ENCODE data around the gene FUT1. TPM values are rescaled to one million over a fixed set of nuclear protein-coding genes. Genes with fewer than 3 reads are reported as not detected.
A peak's percentile ranks its signal among the peaks of the same experiment; 100 is the strongest.
"Not testable (repeated sequence)": the region's sequence is repeated elsewhere in the genome, so short reads cannot be mapped to it uniquely, and the experiment has no call there.

FUT1 gene
- total RNA-seq, 1 donor from 2014 or later, result 0.82 TPM

DNA sequence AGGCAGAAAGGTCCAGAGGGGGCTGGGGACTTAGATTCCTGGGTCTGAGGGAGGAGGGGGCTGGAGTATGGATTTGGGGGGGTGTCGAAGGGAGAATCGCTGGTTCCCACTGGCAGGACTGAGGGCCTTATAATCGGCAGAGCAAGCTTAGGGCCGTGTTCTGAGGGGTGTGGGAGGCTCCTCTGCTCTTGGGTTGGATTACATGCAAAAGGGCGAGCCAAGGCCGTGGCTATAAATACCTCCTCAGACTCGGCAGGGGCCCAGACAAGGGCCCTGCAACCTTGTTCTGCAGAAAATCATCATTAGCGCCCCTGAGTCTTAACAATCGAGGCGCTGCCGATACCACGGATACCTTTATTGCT lies 32.2 kb downstream of the FUT1 start:
- FAIRE-seq, result no peak
- peak in 1 of 2 donors; percentile 29 for DNase-seq (ENCODE audit: low spot score in 2 of 2)

DNA sequence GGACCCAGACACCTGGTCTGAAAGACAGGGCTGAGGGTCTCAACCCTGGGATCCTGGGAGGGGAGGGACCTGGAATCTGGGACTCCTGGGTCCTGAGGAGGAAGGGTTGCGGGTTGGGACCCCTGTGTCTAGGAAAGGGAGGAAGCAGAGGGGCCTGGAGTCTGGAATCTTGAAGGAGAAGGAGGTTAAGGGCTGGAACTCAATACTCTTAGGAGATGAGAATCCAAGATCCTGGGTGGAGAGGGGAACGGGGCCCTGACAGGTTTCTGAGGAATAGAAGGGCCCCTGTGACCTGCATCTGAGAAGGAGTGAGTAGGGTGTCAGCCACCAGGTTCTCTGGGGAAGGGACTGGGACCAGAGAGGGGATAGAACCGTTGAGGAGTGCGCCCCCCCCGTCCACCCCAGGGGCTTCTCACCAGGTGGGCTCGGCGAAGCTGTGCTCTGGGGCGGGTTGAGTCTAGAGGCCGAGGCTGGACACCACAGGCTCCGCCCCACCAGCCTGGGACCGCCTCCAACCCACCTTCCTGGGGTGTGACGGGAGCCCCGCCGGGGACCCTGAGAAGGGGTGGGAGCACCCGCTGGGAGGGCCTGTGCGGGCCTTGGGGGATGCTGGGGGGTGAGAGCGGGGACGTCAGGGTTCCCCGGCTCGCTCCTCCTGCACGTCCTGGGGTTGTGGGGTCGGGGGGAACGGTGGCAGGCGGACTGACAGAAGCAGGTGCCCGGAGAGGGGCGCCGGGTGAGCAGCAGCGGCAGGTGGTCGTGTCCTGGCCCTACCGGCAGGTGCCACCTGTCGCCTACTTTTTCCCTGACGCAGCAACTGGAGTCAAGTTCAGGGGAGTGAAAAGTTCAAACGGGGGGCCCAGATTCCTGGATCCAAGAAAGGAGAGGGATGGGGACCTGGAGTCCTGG lies 32.9 kb downstream of the FUT1 start, which contains the start of gene MAMSTR:
Gene MAMSTR (minus strand): TSS at position 463 of the 909 bp plus-strand sequence. CDS start 694 bp downstream, outside the sequence.
- DNase-seq (ENCODE audit: low spot score in 2 of 2), result no peak

DNA sequence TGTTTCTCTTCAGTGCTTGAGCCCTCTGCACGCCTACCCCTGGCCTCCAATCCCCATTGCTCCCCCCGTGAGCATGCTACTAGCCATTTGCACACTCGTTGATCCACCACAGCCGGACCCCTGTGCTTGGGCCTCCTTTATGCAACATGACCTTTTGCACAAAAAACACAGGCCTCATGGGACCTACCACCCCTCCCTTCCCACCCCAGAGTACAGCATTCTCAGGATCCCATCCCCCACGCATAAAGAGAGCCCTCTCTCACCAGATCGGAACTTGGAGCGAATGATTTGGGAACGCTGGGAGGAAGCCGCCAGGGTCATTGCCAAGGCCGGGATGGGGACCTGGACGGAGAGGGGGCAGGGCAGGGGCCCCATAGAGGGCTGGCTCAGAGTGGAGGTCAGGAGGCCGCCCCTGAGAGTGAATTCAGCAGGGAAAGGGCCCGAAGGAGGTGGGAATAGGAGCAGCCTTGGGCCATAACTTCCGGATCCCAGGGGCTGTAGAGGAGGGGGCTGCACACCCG lies 33.7 kb downstream of the FUT1 start:
- DNase-seq (ENCODE audit: low spot score in 2 of 2), result no peak
- FAIRE-seq, result no peak

More for the DNA sequence above, 32.9 kb downstream of the FUT1 start, which contains the start of gene MAMSTR:
- no peak for FAIRE-seq

DNA sequence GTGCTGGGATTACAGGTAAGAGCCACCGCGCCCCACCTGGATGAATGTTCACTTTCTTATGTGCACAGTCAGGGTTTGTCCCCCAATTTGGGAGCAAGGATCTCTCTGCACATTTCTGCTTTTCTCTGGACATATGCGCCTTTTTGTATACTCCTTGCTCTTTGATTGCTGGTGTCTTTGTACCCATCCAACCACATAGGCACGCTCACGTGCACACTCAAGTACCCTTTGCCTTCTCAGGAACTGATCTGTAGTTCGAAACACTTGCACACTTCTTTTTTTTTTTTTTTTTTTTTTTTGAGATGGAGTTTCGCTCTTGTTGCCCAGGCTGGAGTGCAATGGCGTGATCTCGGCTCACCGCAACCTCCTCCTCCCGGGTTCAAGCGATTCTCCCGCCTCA lies 34.3 kb downstream of the FUT1 start:
- FAIRE-seq; DNase-seq (ENCODE audit: low spot score in 2 of 2): not testable (repeated sequence)

DNA sequence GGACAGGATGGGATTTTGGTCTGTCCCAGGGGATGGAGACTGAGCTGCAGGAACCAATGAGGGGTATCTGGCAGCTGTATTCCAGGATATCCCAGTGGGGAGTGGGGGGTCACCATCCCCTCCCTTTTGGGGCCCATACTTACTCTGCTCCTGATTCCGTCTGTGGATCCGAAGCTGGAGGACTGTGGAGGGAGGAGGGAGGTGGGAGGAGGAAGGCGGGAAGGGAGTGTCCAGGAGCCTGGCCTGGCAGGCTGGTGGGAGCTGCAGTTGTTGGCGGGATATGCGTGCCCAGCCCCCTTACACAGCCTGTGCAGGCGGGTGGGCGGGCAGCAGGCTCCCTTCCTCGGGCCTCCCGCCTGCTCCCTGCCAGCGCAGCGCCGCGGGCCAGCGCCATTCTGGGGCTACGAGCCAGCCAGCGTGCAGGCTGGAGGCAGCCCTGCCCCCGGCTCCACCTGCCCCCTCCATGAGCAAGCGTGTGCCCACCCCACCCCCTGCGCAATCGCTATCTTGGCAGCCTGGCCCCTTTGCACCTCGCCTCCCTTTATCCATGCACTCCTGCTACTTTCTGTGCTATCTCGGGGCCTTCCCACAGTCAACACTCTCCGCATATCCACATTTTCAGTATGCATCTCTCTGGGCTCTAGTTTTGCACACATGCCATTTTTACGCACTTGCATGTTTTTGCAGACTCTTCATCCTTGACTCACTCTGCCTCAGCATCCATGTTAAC lies 35.7 kb downstream of the FUT1 start:
- peak; percentile 56 to 66 for DNase-seq (ENCODE audit: low spot score in 2 of 2)
- FAIRE-seq, result no peak

DNA sequence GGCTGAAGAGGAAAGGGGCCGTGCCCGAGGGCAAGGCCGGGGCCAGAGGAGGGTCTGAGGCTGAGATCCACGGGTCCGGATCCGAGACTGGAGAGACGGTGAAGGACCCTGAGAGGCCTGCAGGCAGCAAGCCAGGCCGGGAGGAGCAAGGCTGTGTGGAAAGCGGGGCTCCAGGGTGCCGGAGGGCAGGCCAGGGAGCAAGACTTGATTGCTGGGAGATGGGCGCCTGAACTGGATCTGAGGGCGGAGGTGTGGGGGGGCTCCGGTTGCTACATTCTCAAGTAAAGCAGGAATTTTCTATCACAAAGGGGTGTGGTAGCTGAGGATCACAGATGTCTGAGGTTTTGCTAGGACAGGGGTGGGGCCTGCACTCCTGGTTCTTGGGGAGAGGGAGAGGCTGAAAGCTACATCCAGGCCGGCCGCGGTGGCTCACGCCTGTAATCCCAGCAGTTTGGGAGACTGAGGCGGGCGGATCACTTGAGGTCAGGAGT lies 36.7 kb downstream of the FUT1 start:
- FAIRE-seq (no peak), DNase-seq (ENCODE audit: low spot score in 2 of 2) (no peak)

DNA sequence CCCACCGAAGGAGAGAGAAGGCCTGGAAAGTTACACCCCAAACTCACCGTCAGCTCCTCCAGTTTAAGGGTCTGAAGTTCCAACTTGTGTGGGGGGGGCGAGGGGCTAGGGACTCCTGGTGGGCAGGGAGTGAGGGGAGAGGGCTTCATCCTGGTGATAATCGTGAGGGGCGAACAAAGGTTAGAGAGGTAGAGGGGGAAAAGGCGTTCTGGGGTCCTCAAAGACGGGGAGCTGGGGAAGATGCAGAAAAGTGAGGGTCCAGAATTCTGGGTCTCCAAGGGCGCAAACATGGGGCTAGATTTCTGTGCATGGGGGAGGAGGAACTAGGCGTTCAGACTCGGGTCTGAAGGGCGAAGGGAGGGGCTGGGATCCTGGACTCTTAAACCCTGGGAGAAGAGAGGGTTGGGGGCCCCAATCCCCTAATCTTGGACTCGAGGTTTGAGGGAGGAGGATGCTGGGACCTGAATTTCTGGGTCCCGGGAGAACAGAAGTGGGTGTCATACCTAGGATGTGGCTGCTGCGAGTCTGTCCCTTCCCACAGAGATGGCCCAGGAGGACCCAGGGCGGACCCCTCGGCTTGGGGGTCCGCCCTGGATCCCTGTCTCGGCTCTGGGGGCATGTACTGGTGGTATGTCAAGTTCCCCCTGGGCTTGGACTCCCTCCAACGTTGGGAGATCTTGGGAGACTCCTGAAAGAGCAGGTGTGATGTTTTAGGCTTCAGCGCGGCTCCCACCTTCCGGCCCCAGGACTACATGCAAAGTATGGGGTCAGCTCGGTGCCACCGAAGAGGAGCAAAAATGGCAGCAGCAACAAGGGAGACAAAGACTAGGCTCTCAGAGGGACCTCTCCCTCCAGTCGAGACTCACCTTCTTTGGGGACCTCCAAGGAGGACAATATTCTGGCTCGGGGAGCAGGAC lies 37.4 kb downstream of the FUT1 start:
- FAIRE-seq (no peak), DNase-seq (ENCODE audit: low spot score in 2 of 2) (no peak)

DNA sequence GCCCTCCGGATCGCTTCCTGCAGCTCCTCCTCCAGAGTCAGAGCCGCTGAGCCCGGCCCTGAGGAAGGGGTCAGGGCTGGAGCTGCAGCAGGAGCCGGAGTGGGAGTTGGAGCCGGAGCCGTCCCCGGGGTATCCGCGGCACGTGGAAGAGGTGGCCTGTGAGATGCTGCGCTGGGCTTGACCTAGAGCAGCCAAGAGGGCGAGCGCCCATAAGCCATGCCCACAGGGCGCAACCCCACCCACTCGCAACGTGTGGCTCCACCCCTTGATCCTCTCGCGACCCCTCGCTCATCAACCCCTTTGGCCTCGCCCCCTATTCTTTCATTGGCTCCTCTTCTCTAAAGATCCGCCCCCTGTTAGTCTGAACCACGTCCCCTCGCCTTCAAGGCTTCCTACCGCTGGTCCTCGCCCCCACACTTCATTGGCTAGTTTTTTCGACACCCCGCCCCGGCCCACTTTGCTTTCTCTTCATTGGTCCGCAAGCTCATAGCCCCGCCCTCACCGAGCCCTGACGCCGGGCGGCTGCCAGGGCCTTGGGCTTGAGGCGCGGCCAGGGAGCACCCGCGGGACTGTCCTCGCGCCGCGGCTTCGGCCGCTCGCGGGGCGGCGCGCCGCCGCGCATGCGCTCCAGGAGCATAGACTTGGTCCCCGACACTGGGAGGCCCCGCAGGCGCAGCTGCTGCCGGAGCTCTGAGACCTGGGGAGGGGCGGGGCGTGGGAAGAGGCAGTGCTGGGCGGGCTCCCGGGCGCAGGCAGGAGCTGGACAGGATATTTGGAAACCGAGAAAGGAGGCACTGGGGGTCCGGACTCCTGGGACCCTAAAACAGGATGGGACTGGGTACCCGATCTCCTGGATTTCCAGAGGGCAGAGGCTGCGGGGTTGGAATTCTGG lies 38.3 kb downstream of the FUT1 start:
- FAIRE-seq, result peak; percentile 95

DNA sequence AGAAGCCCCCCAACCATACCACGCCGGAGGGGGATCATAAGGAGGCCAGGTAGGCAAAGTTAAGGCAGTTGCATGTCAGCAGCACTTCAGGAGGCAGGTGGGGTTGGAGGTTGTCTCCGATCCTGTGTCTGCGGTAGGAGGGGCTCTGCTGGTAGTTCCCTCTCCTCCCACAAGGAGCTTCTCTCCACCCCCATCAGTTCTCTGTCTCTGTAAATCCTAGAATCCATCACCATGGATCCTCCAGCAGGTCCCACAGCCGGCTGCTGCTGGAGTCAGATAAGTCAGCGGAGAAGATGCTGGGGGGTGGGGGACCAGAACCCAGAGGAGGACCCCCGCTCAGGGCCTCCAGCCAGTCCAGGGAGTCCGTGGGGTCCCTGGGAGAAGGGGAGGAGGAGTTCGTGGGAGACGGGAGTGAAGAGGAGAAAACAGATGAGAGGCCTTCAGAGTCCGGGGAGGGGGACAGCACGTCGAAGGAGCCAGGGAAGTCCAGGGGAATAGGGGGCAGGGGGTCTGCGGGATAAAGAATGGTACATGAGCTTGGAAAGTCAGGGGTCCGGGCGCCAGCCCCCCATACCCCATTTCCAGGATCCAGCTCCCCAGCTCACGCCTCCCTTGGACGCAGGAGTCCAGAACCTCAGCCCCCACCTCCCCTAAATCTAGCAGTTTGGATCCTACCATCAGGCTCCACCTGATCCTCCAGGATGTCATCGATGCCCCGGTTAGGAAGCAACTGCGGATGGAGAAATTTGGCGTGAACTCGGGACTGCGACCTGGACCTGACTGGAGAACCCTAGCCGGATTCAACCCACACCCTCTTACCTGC lies 39.2 kb downstream of the FUT1 start:
- FAIRE-seq, result no peak

More for the DNA sequence above, 38.3 kb downstream of the FUT1 start:
- DNase-seq (ENCODE audit: low spot score in 2 of 2), result peak; percentile 99

DNA sequence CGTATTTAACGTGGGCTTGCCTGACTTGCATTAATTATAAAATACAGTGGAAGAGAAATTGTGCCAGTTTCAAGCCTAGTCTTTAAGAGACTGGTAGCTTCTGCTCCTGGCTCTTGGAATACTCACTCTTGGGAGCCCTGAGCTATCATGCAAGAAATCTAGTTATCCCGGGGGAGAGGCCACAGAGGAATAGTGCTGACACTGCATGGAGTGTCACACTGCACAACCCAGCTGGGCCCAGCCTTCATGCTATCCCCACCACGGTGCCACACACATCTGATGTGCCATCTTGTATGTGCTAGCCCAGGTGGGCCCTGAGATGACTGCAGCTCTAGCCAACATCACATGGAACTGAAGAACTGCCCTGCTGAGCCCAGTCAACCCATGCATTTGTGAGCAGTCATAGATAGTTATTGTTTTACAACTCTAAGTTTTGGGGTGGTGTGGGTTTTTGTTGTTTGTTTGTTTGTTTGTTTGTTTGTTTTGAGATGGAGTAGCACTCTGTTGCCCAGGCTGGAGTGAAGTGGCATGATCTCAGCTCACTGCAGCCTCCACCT lies 41.3 kb downstream of the FUT1 start:
- no peak for FAIRE-seq
- DNase-seq (ENCODE audit: low spot score in 2 of 2), result no peak

More for the DNA sequence above, 39.2 kb downstream of the FUT1 start:
- no peak for DNase-seq (ENCODE audit: low spot score in 2 of 2)

DNA sequence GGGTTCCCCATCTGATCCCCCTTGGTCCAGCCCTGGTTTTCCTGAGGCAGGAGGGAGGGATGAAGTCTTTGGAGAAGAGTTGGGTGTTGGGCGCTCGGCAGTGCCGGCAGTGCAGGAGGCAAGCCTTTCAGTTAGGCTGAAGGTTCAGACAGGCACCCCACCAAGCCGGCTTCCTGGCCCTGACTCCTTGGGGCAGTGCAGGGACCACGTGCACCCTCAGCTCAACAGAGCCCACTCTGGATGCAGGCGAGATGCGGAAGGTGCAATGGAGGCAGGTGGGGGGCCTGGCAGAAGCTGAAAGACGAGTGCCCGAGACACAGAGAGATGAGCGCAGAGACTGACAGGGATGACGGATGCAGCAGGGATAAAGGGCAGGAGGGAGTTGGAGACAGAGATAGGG lies 44.0 kb downstream of the FUT1 start:
- no peak for DNase-seq (ENCODE audit: low spot score in 2 of 2)
- no peak for FAIRE-seq

DNA sequence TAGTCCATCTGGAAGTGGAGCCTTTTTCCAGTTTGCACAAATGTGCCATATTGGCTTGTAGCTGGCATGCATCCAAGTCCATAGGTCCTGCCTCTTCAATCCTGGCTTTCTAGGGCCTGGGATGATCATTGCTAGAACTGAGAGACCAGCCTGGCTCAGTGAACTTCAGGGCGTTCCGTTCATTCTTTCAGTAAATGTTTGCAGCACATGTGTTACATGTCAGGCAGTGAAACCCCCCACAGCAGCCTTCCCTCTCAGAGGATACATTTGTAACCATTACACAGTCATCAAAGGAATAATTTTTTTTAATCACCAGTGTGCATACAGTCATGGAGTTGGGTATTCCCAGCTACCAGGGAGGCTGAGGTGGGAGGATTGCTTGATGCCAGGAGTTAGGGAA lies 47.0 kb downstream of the FUT1 start:
- no peak for FAIRE-seq
- DNase-seq (ENCODE audit: low spot score in 2 of 2), result no peak

DNA sequence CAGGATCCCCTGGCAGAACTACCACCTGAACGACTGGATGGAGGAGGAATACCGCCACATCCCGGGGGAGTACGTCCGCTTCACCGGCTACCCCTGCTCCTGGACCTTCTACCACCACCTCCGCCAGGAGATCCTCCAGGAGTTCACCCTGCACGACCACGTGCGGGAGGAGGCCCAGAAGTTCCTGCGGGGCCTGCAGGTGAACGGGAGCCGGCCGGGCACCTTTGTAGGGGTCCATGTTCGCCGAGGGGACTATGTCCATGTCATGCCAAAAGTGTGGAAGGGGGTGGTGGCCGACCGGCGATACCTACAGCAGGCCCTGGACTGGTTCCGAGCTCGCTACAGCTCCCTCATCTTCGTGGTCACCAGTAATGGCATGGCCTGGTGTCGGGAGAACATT lies 49.1 kb downstream of the FUT1 start:
- FAIRE-seq, result no peak
- no peak for DNase-seq (ENCODE audit: low spot score in 2 of 2)

DNA sequence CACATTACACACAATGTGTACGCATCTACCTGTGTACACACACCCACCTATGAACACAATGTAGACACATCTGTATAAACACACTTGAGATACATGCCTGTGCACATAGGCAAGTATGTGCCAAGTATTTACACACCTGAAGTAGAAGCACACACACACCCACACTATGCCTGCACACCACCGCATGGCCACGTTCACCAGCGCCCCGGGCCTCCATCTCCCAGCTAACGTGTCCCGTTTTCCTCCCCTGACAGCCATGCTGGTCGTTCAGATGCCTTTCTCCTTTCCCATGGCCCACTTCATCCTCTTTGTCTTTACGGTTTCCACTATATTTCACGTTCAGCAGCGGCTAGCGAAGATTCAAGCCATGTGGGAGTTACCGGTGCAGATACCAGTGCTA lies 49.7 kb downstream of the FUT1 start:
- DNase-seq (ENCODE audit: low spot score in 2 of 2) (no peak), FAIRE-seq (no peak)

DNA sequence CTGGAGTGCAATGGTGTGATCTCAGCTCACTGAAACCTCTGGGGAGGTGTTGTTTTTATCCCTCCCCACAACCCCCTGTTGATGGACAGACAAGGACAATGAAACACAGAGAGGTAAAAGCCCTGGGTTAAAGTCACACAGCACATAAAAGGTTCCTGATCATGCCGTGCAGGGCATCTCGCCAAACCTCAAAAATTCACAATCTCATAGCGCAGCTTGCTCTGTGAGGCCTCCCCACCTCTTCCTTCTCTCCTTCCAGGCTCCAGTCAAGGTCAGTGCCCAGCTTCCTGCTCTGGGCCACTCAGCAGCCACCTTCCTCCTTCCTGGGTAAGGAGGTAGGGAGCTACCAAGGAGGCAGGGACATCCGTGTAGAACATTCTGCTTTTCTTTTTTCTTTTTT lies 54.4 kb downstream of the FUT1 start:
- DNase-seq (ENCODE audit: low spot score in 2 of 2) (no peak), FAIRE-seq (no peak)

Measured in frontal cortex (tissue), 4 donors.